NCI-H1105 treated with DMSO at 0.1 percent for 48 hours (cell line): ENCODE results near the gene NDUFAF3.

Source experiments
- DNase-seq: peaks from one replicate; lab custom pipeline; 2025; lab: John Stamatoyannopoulos, UW

The NDUFAF3 gene, protein sequence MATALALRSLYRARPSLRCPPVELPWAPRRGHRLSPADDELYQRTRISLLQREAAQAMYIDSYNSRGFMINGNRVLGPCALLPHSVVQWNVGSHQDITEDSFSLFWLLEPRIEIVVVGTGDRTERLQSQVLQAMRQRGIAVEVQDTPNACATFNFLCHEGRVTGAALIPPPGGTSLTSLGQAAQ

DNA sequence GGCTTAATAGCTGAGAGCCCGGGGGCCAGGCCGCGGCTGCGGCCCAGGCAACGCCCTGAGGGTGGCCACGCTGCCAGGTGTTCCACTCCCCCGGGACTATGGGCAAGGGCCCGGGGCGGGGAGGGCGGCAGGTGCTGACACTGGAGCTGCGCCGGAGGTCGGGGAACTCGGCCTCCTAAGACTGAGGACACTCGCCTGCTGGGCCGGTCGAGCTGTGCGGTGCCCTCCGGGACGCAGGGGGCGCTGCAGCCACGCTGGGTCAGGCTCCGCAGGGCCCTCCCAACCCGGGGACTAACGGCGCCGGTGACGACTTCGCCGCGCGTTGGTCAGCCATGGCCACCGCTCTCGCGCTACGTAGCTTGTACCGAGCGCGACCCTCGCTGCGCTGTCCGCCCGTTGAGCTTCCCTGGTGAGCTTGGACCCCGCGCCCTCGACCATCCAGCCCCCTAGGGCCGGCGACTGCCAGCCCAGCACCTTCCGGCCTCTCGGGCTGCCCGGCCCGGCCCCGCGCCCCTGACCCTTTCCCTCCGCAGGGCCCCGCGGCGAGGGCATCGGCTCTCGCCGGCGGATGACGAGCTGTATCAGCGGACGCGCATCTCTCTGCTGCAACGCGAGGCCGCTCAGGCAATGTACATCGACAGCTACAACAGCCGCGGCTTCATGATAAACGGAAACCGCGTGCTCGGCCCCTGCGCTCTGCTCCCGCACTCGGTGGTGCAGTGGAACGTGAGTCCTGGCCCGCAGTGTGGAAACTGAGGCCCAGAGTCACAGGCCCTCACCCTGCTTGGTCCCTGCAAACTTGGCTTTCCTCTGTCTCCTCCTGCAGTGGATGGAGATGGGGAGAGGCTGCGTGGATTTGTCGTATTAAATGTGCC, at the start of gene NDUFAF3:
Gene NDUFAF3 (plus strand): TSS at position 309 of the 875 bp plus-strand sequence. CDS start 24 bp downstream, at position 333.
- peak; percentile 87 for DNase-seq

DNA sequence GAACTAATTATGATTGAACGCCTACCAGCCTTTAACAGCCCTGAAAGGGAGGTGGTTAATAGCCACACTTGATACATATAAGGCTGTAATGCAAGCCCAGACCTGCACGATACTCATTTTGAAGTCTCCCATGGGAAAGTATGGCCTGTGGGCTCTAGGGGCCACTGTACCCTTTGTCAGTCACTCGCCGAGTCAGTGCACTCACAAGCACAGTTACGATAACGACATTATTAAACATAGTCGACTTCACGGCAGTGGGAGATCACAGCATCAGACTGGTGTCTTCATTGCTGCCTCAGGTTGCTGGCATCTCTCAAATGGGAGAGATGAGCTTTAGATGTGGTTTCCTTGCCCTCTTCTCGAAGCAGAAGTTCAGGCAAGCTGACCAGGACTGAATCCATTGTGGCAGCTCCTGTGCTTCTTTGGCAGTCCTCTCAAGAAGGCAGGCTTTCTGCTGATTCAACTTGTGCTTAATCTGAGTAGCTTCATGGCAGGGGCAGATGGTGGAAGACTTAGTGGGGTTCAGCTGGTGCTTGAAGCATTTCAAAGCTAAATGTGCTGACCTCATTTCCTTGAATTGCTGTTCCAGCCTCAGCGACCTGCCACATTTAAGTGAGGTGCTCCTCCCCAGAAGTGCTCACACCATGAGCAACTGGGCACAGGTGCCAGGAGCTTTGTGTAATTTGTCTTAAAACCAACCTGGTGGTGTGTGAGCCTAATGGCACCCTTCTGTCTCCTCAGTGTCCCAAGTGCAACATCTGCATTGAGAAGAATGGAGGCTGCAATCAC, 47.7 kb upstream of the NDUFAF3 start:
- DNase-seq: no peak

DNA sequence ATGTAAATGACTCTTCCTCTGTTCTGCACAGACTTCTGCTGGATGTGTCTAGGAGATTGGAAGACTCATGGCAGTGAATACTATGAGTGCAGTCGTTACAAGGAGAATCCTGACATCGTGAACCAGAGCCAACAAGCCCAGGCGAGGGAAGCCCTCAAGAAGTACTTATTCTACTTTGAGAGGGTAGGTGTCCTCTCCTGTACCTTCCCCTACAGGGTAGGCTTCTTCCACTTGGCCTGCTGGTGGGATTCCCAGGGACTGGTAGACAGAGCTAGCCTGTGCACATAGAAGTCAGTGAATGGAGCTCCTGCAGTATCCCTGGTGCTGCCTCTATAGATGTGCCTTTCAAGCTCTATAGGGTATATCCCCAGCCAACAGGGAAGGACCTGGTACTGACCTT, 42.5 kb upstream of the NDUFAF3 start:
- DNase-seq: no peak

- DNase-seq: no peak
Measured at GRCh38 chr3:48980295-48980694, 41.6 kb upstream of the NDUFAF3 start.

GRCh38 chr3:48982016-48982415, 39.9 kb upstream of the NDUFAF3 start:
- no peak for DNase-seq

- DNase-seq: no peak
Measured at GRCh38 chr3:48982686-48983085, 39.2 kb upstream of the NDUFAF3 start.

- DNase-seq: no peak
Measured at GRCh38 chr3:48983096-48983495, 38.8 kb upstream of the NDUFAF3 start.

DNA sequence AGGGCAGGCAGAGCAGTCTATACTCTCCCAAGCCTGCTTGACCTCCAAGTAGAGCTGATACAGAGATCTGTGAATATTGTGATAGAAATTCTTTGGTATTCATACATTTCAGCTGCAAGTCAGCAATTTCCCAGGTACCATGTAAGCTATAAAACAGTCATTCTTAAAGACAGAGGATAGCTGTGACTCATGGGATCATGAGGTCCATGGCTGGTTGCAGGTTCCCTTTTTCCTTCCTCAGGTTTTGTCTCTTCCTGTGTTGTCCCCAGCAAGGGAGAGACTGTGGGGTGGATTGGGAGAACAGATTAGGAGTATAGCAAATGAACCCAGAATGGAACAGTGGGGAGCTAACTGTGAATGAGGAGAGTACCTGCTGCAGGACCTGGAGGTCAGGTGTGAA, 37.3 kb upstream of the NDUFAF3 start:
- DNase-seq: no peak

DNA sequence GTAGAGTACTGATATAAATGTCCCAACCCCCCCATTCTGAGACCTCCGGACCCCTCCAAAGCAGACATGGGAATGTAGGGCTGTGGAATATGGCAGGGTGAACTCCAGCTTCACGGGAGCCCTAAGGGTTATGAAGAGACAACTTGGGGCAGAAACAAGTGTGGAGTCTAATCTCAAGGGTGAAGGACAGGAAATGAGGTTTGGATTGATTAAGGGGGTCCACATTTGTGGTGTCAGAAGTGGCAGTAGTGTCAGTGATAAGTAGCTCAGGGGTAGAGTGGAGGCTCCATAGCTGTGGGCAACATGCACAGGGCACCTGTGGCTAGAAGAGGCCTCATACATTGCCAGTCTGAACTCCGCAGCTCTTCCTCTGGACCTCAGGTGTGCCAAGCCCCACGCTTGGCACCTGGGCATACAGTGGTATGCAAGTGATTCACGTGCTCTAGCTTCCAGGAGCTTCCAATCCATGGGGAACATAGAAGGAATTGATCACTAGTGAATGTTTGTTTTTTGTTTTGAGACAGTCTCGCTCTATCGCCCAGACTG, 36.0 kb upstream of the NDUFAF3 start:
- DNase-seq: no peak

DNA sequence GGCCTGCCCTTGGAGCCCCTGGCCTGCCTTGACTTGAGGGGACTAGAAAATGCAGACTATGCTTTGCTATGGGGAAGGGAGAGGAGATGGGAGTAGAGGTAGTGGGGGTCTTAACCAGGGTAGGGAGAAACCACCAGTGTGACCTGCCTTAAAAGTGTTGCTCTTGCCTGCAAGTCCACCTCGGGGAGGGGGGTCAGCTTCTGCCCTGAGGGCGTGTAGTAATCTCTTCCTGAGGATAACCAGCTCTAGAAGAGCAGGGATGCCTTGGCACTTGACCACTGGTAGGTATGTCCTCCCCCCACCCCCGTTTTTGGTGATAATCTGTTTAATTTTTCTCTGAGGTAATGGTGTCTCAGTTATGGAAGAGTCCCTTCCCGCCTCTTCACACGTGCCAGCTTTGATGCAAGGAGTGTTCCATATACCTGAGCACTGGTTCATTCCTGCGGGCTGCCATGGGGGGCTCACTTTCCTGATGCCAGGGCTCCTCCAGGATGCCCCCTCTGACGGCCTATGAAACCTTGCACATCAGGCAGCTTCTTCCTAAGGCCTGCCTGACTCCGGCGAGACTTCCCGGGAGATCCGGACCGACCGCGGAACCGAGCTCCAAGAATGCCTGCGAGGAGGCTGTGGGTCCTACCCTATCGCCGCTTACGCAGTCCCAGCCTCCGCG, 32.7 kb upstream of the NDUFAF3 start:
- DNase-seq: no peak

DNA sequence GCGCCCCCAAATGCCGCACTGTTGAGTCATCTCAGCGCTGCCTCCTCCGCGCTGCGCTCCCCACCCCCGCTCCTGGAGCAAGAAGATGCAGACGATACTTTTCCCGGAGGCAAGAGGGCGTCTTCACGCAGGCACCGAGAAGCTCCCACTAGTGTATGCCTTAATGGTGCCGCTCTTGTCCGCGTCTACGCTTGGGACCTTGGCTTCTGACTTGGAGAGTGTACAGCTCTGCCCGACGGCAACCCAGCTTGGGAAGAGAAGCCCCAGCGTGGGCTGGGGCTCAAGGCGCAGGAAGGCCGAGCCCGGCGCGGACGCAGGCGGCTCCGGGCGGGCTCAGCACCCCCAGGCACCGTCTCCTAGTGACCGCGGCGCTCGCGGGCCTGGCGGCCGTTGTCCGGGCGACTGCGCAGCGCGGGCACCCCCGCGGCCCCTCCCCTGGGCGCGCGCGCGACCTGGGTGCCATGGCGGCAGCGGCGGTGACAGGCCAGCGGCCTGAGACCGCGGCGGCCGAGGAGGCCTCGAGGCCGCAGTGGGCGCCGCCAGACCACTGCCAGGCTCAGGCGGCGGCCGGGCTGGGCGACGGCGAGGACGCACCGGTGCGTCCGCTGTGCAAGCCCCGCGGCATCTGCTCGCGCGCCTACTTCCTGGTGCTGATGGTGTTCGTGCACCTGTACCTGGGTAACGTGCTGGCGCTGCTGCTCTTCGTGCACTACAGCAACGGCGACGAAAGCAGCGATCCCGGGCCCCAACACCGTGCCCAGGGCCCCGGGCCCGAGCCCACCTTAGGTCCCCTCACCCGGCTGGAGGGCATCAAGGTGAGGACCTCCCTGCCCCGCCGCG, 31.9 kb upstream of the NDUFAF3 start, which contains the start of gene P4HTM:
Gene P4HTM (plus strand): TSS at position 446 of the 840 bp plus-strand sequence. CDS start 16 bp downstream, at position 462.
- peak; percentile 59 for DNase-seq

DNA sequence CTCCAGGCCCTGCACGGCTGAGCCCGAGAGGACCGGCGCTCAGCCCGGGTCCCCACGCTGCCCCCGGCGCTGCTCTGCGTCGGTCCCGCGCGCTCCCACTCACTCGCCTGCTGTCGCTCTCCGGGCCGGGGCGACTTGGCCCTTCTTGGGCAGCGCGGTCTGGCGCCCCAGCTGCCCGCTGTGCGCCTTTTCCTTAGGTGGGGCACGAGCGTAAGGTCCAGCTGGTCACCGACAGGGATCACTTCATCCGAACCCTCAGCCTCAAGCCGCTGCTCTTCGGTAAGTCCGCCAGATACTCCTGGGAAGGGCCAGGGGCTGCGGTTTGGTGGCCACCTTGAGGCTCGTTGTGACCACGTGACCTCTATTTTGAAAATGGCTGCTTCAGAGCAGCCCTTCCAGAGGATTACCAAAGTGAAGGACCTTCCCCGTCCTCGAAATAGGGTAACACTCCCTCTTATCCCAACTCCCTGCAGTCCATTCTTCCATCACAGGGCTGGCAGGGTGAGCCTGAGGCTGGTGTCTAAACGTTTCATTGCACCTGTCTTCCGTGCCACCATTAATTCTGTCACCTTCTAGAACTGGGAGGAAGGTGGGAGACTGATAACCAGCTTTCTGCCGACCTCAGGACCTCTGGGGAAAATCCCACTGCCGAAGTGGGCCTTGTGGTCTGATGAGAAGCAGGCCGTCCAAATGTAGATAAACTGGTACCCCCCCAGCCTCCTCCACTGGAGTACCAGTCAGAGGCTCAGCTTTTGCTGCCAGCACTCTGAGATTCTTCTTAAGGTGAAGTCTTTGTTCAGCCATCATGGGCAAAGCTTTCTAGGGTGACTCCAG, 31.1 kb upstream of the NDUFAF3 start:
- peak; percentile 23 for DNase-seq

- no peak for DNase-seq
Measured at GRCh38 chr3:48991851-48992545, 29.9 kb upstream of the NDUFAF3 start.

GRCh38 chr3:48993834-48994233, 28.1 kb upstream of the NDUFAF3 start:
- DNase-seq: no peak

- DNase-seq: no peak
Measured at GRCh38 chr3:48996640-48997039, 25.3 kb upstream of the NDUFAF3 start.

DNA sequence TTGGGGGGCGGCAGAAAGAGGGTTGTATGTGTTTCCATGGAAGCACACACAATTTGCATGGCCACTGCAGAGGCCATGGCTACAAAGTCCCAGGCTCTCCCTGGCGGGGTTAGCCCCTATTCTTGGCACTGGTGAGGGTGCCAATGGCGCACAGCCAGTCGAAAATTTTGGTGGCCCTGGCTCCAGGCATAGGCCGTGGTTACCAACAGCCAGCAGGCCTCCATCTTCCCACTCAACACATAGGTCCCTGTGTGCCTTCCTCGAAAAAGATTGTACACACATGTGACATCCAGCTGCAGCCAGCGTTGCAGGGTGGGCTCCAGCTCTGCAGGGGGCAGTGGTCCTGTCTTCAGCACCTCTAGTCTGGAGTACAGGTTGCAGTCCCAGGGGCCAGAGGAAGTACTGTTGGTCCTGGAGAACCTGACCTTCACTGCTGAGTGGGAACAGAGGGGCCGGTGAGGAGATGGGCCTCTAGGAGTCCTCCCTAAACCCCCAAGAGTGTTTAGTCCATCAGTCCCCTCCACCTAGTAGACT, 24.8 kb upstream of the NDUFAF3 start:
- DNase-seq: no peak

DNA sequence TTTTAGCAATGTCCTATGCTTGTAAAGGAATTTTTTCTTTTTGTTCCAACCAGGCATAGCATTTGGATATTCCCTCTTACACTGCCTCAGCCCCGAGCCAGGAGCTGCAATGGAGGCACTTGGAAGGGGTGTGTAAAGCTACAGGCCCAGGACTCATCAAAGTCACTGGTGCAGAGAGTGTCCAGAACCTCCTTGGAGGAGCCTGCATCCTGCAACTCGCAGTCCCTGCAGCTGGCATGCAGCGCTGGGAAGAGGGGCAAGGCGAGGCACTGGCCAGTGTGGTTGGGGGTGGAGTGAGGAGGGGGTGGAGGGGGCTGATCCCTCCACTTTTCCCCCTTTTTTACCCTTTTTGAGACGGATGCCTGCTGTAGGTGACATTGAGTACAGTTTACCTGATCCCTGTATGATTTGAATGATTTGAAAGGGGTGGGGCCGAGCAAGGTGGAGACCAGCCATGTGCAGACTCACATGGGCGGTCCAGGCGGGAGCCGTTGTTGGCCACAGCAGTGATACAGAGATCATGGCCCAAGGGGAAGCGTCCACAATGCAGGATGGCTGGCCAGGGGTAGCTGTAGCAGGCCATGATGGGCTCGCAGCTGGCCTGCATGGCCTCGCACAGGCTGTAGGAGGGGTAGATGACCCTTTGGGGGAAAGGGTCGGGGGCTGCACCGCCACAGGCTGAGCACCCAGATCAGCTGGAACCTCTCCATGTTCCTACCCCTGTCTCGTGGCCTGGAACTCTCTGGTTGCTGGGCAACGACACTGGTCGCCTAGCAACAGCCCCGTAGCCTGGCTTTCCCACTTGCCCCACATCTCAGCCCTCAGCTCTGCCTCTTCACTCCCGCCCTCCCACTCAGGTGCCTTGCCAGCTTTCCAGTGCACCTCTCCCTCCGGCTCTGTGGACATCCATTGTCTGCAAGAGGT, 23.9 kb upstream of the NDUFAF3 start:
- peak; percentile 81 for DNase-seq
